Suprapubic skin (tissue), 4 donors: ENCODE measurements around the gene PRSS50.

Experiments
- CTCF ChIP-seq, 2 donors: fragments of 200-600 bp in 1 of 2; fragments of 450-650 bp in 1 of 2; sonication (generic) in 1 of 2; IDR thresholded peaks; one replicate each; pipeline ENCODE4 v1.5.1; 2016 to 2019; ENCODE audit warnings: antibody characterized with exemption in 2 of 2, mild to moderate bottlenecking in 1 of 2, moderate library complexity in 1 of 2
- EP300 ChIP-seq: sonication (generic); formaldehyde crosslinking; IDR thresholded peaks from one replicate; pipeline ENCODE4 v1.6.1; 2017; ENCODE audit warnings: antibody characterized with exemption
- POLR2A ChIP-seq, 2 donors: fragments of 450-650 bp; IDR thresholded peaks; one replicate each; pipeline ENCODE4 v1.6.1; 2017; ENCODE audit warnings: antibody characterized with exemption in 2 of 2, mild to moderate bottlenecking in 2 of 2, moderate library complexity in 2 of 2
- POLR2AphosphoS5 ChIP-seq, 3 donors: sonication (generic); formaldehyde crosslinking; IDR thresholded peaks; one replicate each; pipeline ENCODE4 v1.6.1; 2017; ENCODE audit warnings: antibody characterized with exemption in 3 of 3

- TF ChIP-seq POLR2A (IDR thresholded peaks at IDR 0.05) = no peak
- no peak for TF ChIP-seq CTCF (IDR thresholded peaks at IDR 0.05)
- no peak for TF ChIP-seq POLR2AphosphoS5 (IDR thresholded peaks at IDR 0.05)
- no peak for TF ChIP-seq EP300
Measured at GRCh38 chr3:46719735-46720271, 2.1 kb upstream of the PRSS50 start.
